Activated CD8-positive, alpha-beta memory T cell treated with anti-CD3 and anti-CD28 coated beads, Interleukin-2, amount 50 U/mL, for 1 hour (primary cell): ENCODE data around the gene ZNF862.
A peak's percentile ranks its signal among the peaks of the same experiment; 100 is the strongest.

ENCODE experiments used
- DNase-seq: peaks from one replicate; pipeline ENCODE4 v3.0.0-alpha.2; 2020; ENCODE audit errors: extremely low read depth

The ZNF862 gene

DNA sequence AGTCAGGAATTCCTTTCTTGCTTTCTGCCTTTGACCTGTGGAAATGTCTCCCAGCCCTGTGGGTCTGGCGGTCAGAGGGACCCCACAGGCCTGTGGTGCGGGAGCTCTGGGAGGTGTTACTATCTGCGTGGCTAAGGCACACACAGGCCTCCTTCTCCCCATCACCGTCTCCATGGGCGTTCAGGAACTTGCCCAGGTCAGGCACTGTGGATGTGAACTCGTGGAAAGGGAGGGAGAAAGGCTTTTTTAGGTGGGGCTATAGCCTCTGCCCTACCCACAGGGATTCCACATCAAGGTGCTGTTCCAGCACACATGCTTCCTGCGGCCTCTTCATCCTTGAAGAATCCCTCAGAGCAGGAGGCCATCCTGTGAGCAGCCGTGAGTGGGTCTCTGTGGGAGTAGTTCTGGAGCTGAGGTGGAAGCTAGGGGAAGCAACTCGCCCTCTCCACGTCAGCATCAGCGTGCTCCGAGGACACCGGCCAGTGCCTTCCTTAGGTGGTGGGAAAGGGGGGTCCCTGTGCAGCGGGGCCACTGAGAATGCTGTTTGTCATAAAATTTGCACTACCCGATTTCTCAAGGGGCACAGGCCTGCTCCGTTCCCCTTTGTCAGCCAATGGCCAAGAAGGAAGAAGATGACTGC, 28.1 kb downstream of the ZNF862 start:
- no peak for DNase-seq

GRCh38 chr7:149866779-149867447, 28.7 kb downstream of the ZNF862 start:
- no peak for DNase-seq

GRCh38 chr7:149867762-149868622, 29.8 kb downstream of the ZNF862 start:
- DNase-seq: no peak

- no peak for DNase-seq
These were observed 30.6 kb downstream of the ZNF862 start for GRCh38 chr7:149868623-149869290.

DNA sequence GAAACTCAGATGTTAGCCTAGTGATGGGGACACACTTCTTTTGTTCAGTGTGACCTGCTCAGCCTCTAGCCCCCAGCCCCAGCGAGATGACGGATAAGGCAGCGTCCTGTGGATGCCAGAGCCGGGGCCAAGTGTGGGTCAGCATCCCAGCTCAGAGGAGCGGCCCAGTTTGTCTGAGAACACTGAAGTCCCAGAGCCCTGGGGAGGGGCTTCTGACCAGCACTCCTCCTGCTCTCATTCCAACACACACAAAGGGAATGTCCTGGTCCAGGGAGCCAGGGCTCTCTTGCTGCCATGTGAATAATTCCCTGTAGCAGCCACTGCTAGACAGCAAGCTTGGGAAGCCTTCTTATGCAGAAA, 31.1 kb downstream of the ZNF862 start:
- no peak for DNase-seq

DNA sequence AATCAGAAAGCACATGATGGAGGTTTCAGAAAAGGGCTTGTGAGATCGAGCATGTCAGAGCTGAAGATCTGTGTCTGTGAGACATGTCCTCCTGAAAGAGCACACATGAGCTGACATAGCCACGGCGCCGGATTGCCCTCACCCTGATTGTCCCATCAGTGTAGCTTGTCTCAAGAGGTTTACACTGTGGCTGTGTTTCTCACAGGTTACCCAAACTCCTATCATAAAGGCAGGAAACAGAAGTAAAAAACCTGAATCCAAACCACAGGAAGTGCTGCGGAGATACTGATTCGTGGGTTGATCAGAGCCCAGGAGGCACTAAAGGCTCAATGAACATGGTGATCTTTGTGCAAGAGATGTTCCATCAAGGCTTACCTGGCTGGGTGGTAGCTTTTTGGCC, 31.7 kb downstream of the ZNF862 start:
- DNase-seq: no peak

DNA sequence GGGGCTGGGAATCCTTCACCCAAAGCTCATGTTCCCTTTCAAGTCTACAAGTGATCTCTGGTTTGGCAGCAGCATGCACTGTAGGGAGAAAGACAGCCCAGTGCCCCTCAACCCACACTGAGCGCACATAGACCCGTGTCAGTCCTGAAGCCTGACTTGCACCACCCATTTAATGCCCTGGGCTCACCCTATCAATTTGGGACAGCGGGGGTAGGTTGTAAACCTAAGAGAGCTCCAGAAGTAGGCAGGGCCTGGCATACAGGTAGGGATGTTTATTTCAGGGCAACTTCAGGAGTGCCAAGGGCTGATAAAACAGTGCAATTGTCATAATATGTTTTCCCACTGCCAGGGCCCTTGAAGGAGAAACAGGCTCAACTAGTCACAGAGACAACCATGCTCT, 32.1 kb downstream of the ZNF862 start:
- no peak for DNase-seq

- no peak for DNase-seq
These were observed 32.7 kb downstream of the ZNF862 start for GRCh38 chr7:149870701-149871483.

DNA sequence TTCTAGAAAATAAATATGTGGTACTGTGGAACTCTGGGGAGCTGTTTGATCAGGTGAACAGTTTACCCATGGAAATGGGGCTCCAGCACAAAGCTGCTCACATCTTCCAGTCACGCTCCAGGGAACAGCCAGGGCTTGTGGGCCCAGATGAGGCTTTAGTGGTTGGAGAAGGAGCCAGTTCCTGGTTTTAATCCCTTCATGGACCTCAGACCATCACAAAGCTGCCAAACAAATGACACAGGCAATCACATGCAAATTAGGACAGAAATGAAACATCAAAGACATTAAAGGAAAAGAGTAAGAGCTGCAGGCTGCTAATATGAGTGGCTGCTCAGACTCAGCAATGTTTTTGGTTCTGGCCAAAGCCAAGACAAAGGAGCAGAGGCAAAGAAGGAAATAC, 33.4 kb downstream of the ZNF862 start:
- DNase-seq: no peak

DNA sequence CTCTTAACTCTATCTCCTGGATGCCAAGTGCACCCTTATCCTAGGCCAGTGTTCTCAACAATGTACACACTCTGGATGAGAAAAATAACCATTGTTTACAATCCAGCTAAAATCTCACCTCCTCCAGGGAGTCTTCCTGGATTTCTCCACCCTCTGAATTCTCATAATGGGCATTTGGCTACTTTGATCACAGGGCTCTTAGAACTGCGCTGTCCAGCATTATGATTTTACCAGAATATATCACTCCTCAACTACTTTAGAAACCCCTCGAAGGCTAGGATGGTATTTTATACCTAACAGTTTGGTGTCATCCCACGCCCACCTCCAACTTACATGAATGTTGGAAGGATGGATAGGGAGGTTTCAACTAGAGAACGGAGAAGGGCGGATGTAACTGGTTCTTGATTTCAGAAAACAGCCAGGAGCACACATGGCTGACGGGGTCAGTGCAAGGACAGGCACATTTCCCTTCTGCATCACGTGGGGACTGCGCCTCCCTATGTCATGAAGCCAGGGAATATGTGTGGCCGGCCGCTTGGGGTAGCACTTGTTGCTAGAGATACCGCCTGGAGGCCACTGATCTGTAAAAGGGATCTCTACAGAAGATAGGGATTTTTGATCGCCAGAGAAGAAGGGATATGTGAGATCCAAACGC, 34.4 kb downstream of the ZNF862 start:
- DNase-seq: no peak

DNA sequence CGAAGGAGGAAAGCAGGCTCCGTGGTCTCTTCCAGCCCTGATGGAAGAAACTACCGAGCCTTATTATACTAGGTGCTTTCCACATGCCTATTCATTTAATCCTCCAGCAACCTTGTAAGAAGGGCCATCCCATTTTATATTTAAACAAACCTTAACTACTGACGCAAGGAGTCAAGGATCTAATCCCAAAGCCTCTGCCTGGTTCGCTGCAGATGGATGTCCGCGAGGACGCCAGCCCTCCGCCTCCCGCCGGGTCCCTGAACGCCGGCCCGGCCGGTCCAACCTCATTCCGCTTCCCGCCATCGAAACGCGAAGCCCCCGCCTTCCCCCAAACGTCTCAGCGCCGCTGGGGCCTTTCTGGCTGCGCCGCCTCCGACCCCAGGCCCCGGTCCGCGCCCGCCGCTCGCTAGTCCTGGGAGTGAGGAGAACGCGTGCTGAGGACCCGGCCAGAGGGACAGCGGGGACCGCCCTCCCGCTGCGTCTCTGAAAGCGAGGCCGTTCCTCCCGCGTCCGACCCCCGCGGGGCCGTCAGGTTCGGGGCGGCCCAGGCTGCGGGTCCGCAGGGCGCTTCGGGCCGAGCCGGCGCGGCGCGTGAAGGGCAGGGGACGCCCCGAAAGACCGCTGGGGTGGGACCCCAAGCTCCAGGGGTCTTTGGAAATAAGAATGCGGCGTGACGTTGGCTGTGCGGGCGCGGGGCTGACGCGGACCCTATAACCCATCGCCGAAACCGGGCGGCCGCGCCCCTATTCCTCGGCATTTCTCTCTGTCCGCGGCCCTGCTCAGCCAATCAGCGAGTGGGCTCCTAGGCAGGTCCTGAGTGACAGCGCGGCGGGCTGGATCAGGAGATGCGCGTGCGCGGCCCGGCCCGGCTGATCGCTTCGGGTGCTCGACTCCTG, 35.1 kb downstream of the ZNF862 start, which contains the start of gene ATP6V0E2:
Gene ATP6V0E2, plus strand, starts transcription at position 896 of the 896 bp plus-strand sequence. CDS start 97 bp downstream, outside the sequence.
- DNase-seq: peak; percentile 79

GRCh38 chr7:149873970-149874643, 35.9 kb downstream of the ZNF862 start:
- DNase-seq: no peak

GRCh38 chr7:149874644-149875028, 36.5 kb downstream of the ZNF862 start:
- no peak for DNase-seq

DNA sequence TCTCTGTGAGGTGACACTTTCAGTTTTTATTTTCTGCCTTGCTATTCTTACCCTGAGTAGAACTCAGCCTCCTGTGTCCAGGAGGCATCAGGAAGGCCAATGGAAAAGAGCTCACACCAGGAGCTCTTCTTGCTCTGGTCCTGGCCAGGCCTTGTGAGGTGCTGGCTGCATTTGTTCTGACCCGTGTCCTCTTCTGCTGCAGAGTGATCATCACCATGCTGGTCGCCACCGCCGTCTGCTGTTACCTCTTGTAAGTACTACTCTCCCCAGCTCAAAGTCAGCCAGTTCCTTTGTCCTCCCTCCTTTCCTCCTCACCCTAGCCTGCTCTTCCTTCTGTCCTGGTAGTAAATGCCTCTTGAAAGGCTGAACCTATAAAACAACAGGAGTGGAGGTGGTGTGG, 37.2 kb downstream of the ZNF862 start:
- no peak for DNase-seq

GRCh38 chr7:149877890-149878522, 39.8 kb downstream of the ZNF862 start:
- DNase-seq: no peak

- DNase-seq: no peak
These were observed 40.3 kb downstream of the ZNF862 start for GRCh38 chr7:149878523-149878921.

DNA sequence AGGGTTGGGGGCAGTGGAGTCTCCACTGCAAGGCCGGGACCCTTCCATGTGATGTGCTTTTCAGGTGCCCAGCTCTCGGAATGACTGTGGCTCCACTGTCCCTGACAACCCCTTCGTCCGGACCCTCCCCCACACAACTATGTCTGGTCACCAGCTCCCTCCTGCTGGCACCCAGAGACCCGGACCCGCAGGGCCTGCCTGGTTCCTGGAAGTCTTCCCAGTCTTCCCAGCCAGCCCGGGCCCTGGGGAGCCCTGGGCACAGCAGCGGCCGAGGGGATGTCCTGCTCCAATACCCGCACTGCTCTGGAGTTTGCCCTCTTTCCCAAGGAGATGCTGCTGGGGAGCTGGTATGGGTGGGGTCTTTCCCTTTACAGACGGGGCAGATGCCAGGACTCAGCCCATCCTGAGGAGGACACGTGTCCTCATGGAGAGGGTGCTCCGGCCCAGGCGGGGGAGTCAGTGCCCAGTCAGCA, 41.1 kb downstream of the ZNF862 start:
- no peak for DNase-seq

DNA sequence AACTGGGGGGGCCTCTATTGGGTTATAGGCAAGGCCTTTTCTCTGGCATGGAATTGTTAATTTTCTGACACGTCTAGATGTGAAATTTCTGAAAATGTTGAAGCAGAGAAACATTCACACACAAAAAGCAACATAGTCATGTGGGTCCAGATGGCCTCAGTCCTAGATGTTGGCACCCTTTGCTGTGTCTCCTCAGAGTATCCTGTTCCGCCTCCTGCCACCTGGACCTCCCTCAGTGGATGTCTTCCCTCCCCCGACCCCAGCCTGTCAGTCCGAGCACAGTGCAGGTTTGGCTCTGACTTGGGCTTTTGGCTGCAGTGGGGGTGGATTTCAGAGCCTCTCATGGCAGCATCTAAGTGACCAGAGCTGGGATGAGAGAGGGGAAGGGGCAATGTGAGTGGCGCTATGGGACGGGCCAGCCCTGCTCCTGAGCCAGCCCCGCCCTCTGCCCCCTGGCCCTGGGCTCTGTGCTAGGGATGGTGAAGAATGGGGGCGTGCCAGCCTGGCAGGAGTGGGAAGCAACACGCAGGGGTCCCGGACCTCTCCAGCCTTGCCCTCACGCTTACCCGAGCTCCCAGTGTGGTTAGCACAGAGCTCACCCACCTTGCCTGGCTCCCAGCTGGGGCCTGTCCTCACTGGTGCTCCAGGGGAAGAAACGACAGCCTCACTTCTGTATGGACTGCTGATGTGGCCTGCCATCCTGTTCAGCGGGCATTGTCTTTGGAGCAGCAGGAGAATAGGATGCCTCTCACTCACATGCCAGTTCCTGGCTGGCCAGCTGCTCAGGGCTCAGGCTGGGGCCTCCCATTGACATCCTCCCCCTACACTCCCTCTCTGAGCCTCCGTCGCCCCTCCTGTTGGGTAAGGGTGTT, 41.8 kb downstream of the ZNF862 start:
- no peak for DNase-seq
